ENCODE data around the gene VWA3A.

Gene VWA3A

GRCh38 chr16:22203091-22203490 lies 110.8 kb downstream of the VWA3A start:
- no peak for DNase-seq (ENCODE audit: low read depth)

- no peak for DNase-seq (ENCODE audit: low read depth)
These were observed 111.8 kb downstream of the VWA3A start for GRCh38 chr16:22204091-22204655.

GRCh38 chr16:22205577-22206012 lies 113.3 kb downstream of the VWA3A start:
- no peak for DNase-seq (ENCODE audit: low read depth)

GRCh38 chr16:22206013-22206841 lies 113.9 kb downstream of the VWA3A start, which contains the start of gene EEF2K:
Gene EEF2K, plus strand, starts transcription at chr16:22206278. Its CDS starts 19,452 bp downstream, at chr16:22225730.
- DNase-seq (ENCODE audit: low read depth) = peak; percentile 70
